ENCODE measurements around the gene NPFFR2. TPM values are rescaled to one million over a fixed set of nuclear protein-coding genes. Genes with fewer than 3 reads are reported as not detected.

Gene NPFFR2
- 1.8 and 3.4 TPM in 2 replicates for total RNA-seq

GRCh38 chr4:72031868-72032608, at the start of gene NPFFR2:
NPFFR2 (plus strand) TSS chr4:72032000; CDS start chr4:72128592, 96,592 bp downstream.

Other genes starting within 250 kb of the NPFFR2 start
- gene GC, start 247.9 kb upstream of the NPFFR2 start, total RNA-seq = not detected in 2 replicates